B cell (primary cell): Measurements from ENCODE around the gene KIF26B. TPM values are rescaled to one million over a fixed set of nuclear protein-coding genes. Genes with fewer than 3 reads are reported as not detected.

ENCODE experiments used
- ATAC-seq: fragments of 200-7000 bp; cut with Tn5 transposase; one replicate; pipeline ENCODE4 v1.10.0; 2021; ENCODE audit warnings: low read depth, mild to moderate bottlenecking, moderate number of reproducible peaks, moderate library complexity
- CTCF ChIA-PET: fragments of 350-600 bp; sonication (Branson Sonifier 250); formaldehyde crosslinking; loops from one replicate; lab custom pipeline; 2021; ENCODE audit warnings: antibody characterized with exemption, inconsistent platforms; lab: Charles Lee
- POLR2A ChIA-PET: fragments of 350-600 bp; sonication (Branson Sonifier 250); formaldehyde crosslinking; loops from one replicate; lab custom pipeline; 2021; ENCODE audit warnings: antibody characterized with exemption; lab: Charles Lee
- DNase-seq: peaks from one replicate; pipeline ENCODE4 v3.0.0; 2013
- H2AFZ ChIP-seq: 2 replicates; pipeline ENCODE4 v1.6.1; 2012; ENCODE audit warnings: mild to moderate bottlenecking, low read depth, low read length; ENCODE audit not compliant: insufficient read depth, poor library complexity, severe bottlenecking
- H3K27ac ChIP-seq, 2 donors: 1 replicate in 1 of 2; 2 replicates in 1 of 2; pipeline ENCODE4 v1.5.1; 2012 to 2013; ENCODE audit warnings: low read length in 2 of 2, mild to moderate bottlenecking in 2 of 2, moderate library complexity in 1 of 2
- H3K27me3 ChIP-seq, 4 experiments: fragments of 200-600 bp in 1 of 4; sonication (generic) in 1 of 4; replicated peaks in 1 of 4; 1 replicate in 2 of 4; 2 replicates in 2 of 4; pipeline versions ENCODE4 v1.6.1 to v1.7.0; 2013 to 2016; ENCODE audit warnings: low read length in 3 of 4, mild to moderate bottlenecking in 2 of 4, mixed read lengths in 1 of 4, moderate library complexity in 1 of 4; ENCODE audit not compliant: insufficient read depth in 4 of 4, control insufficient read depth in 3 of 4; ENCODE audit errors: control extremely low read depth in 1 of 4
- H3K36me3 ChIP-seq, 2 experiments: replicated peaks in 1 of 2; 1 replicate in 1 of 2; 2 replicates in 1 of 2; pipeline versions ENCODE4 v1.6.1 to v1.7.1; 2013; ENCODE audit warnings: low read length in 1 of 2; ENCODE audit not compliant: insufficient read depth in 2 of 2, control insufficient read depth in 1 of 2; ENCODE audit errors: control extremely low read depth in 1 of 2, extremely low read depth in 1 of 2
- H3K4me1 ChIP-seq, 2 donors: fragments of 200-600 bp in 1 of 2; sonication (generic) in 1 of 2; 1 replicate in 1 of 2; 2 replicates in 1 of 2; pipeline versions ENCODE4 v1.5.1 to v1.6.1; 2013 to 2017; ENCODE audit warnings: low read length in 2 of 2; ENCODE audit not compliant: control insufficient read depth in 2 of 2, insufficient read depth in 2 of 2
- H3K4me2 ChIP-seq: replicated peaks from 2 replicates; pipeline ENCODE3; 2012; ENCODE audit warnings: mild to moderate bottlenecking, low read depth, low read length; ENCODE audit not compliant: poor library complexity, severe bottlenecking
- H3K4me3 ChIP-seq, 5 experiments: fragments of 200-600 bp in 1 of 5; sonication (generic) in 1 of 5; 1 replicate in 3 of 5; 2 replicates in 2 of 5; pipeline versions ENCODE4 v1.5.1 to v1.7.0; 2011 to 2016; ENCODE audit warnings: low read length in 4 of 5, mild to moderate bottlenecking in 4 of 5, low read depth in 2 of 5, control low read depth in 1 of 5, moderate library complexity in 1 of 5; ENCODE audit not compliant: insufficient read depth in 1 of 5; ENCODE audit errors: control extremely low read depth in 1 of 5, extremely low read depth in 1 of 5
- H3K79me2 ChIP-seq: fragments of 200-600 bp; sonication (generic); one replicate; pipeline ENCODE4 v1.6.0; 2016; ENCODE audit warnings: low read length; ENCODE audit not compliant: control insufficient read depth, insufficient read depth
- H3K9ac ChIP-seq: fragments of 200-600 bp; sonication (generic); 2 replicates; pipeline ENCODE4 v1.6.1; 2017; ENCODE audit warnings: mild to moderate bottlenecking, low read length, moderate library complexity
- H3K9me3 ChIP-seq, 3 donors: one replicate each; pipeline versions ENCODE4 v1.6.1 to v1.7.1; 2013; ENCODE audit warnings: low read length in 2 of 3; ENCODE audit not compliant: control insufficient read depth in 2 of 3, insufficient read depth in 1 of 3; ENCODE audit errors: control extremely low read depth in 1 of 3
- H4K20me1 ChIP-seq: 2 replicates; pipeline ENCODE4 v1.6.0; 2012; ENCODE audit warnings: mild to moderate bottlenecking, low read length; ENCODE audit not compliant: insufficient read depth, control insufficient read depth, poor library complexity, severe bottlenecking
- H3K27ac Mint-ChIP-seq: one replicate; pipeline ENCODE4 v1.8.0; 2021; ENCODE audit warnings: mixed read lengths
- H3K27me3 Mint-ChIP-seq: one replicate; pipeline ENCODE4 v1.8.0; 2021; ENCODE audit warnings: mixed read lengths
- H3K4me1 Mint-ChIP-seq: one replicate; pipeline ENCODE4 v1.8.0; 2021; ENCODE audit warnings: mixed read lengths
- H3K4me3 Mint-ChIP-seq: one replicate; pipeline ENCODE4 v1.8.0; 2021; ENCODE audit warnings: mixed read lengths
- H3K9me3 Mint-ChIP-seq: one replicate; pipeline ENCODE4 v1.8.0; 2022; ENCODE audit warnings: mixed read lengths; ENCODE audit not compliant: insufficient read depth
- CTCF ChIP-seq: fragments of 200-600 bp; IDR thresholded peaks from one replicate; pipeline ENCODE4 v1.8.0; 2022; ENCODE audit warnings: antibody characterized with exemption, mild to moderate bottlenecking
- EZH2 ChIP-seq: IDR thresholded peaks from 2 replicates; pipeline ENCODE4 v1.6.1; 2012; ENCODE audit warnings: borderline replicate concordance, low read depth, mild to moderate bottlenecking, moderate library complexity, low read length; ENCODE audit not compliant: insufficient read depth, poor library complexity, severe bottlenecking
- WGBS: methylation state at CpG from one replicate; pipeline ENCODE4 v1.1.5; 2013; ENCODE audit warnings: missing lambda C conversion rate; ENCODE audit not compliant: insufficient coverage; 5-methylcytosine and 5-hydroxymethylcytosine counted together
- intact Hi-C: fragments of 100-400 bp; cut with micrococcal nuclease; formaldehyde crosslinking; loops from one replicate; pipeline ENCODE4 v1.10.0; 2022
- polyA plus RNA-seq: library from polyadenylated mRNA; depleted of rRNA; stranded (reverse); fragments of >200 nt; gene quantifications from 2 replicates; pipeline ENCODE4 v1.2.3, GENCODE V29; 2012
- total RNA-seq, 2 donors: library from RNA; stranded (reverse); fragments of 120-200 nt in 1 of 2; gene quantifications; 1 replicate in 1 of 2; 2 replicates in 1 of 2; pipeline versions ENCODE4 v1.2.3 to v1.2.4, GENCODE V29; 2013 to 2022

The KIF26B gene
- total and polyA plus RNA-seq, 2 donors (not counting 1 experiment from before 2014, with no cell fraction given): 0.62 TPM; not detected in 1

GRCh38 chr1:245222931-245223595, 68.3 kb downstream of the KIF26B start:
- 40% methylated on average over 1 of the region's 2 CpGs for WGBS

More at GRCh38 chr1:245222931-245223595, 68.3 kb downstream of the KIF26B start:
- intact Hi-C loops: no loop called here
- ChIA-PET CTCF (no interaction called here), POLR2A (no interaction called here)
- Mint-ChIP-seq H3K27me3 (peaks cover 2% of the 10 kb centered on the region), H3K9me3 (no peaks in the 10 kb centered on the region), H3K4me3 (no peak overlapping the region), H3K4me1 (no peaks in the 10 kb centered on the region), H3K27ac (no peak overlapping the region)
- no peaks in the 10 kb centered on the region for H3K36me3 ChIP-seq
- no peak for DNase-seq
- no peak for ATAC-seq
- H3K9me3 ChIP-seq: no peaks in the 10 kb centered on the region
- no peaks in the 10 kb centered on the region for H4K20me1 ChIP-seq
- no peak overlapping the region for H2AFZ ChIP-seq
- no peaks in the 10 kb centered on the region for H3K4me1 ChIP-seq
- H3K27ac ChIP-seq: no peak overlapping the region
- no peak overlapping the region for H3K4me3 ChIP-seq
- H3K27me3 ChIP-seq: no peaks in the 10 kb centered on the region
- no peaks in the 10 kb centered on the region for H3K79me2 ChIP-seq
- H3K4me2 ChIP-seq: no peak overlapping the region
- TF ChIP-seq EZH2: no peak
- TF ChIP-seq CTCF: no peak
- H3K9ac ChIP-seq: no peak overlapping the region
